ENCODE measurements around the gene CHD6.
"Not testable (repeated sequence)": the region's sequence is repeated elsewhere in the genome, so short reads cannot be mapped to it uniquely, and the experiment has no call there.

CHD6 gene

DNA sequence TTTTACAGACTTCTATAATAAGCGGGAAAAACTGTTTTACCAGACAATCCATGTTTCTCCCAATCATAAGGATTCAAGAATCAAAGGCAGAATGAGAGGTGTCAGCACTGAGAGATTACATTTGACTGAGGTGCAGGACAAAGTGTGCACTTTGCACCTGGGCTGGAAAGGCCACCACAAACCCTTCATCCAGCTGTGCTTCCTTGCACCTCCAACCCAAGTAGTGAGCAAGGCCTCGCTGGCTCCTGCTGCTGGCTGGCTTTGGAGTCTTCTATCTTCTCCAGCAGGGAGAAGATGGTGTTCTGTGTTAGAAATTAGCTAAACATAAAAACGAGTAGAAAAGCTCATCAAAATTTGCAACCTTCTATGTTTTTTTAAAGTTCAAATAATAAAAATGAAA, 77.7 kb downstream of the CHD6 start:
- DNase-seq (ENCODE audit: low read depth, low spot score) = no peak

DNA sequence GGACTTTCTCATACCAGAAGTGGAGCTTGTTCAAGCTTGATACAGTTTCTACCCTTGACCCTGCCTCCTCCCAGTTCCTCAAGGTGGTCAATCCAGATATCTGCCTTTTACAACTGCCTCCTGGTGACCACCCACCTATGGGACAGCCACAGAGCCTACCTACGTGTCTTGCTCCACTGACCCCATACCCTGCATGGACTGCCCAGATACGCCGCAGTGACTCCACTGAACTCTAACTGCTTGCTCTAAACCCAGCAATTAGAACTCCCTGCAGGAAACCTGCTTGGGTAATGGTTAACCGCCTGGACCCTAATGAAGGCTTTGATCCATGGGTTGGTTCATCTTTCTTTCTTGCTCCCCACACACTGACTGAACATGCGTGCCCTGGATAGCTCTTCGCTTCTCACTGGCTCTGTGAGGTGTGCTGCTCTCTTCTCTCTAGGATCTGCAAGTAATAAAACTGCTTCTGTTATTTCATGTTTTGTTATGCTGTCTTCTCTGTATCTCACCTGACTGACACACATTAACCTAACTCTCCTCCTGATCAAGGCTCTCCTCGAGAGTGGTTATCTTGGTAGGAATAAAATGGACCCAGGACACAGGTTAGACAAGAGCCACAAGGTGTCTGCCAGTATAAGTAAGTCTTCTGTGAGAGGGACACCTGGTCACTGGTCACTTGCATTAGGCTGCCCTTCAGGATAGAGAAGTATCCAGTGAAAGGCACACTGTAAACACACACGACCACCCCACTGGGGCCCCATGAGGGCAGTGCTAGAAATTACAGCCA, 79.2 kb downstream of the CHD6 start:
- DNase-seq (ENCODE audit: low read depth, low spot score) = no peak

GRCh38 chr20:41537865-41538264, 80.3 kb downstream of the CHD6 start:
- DNase-seq (ENCODE audit: low read depth, low spot score) = no peak

GRCh38 chr20:41535551-41535950, 82.6 kb downstream of the CHD6 start:
- DNase-seq (ENCODE audit: low read depth, low spot score) = not testable (repeated sequence)

- no peak for DNase-seq (ENCODE audit: low read depth, low spot score)
Measured at GRCh38 chr20:41534842-41535241, 83.3 kb downstream of the CHD6 start.

DNA sequence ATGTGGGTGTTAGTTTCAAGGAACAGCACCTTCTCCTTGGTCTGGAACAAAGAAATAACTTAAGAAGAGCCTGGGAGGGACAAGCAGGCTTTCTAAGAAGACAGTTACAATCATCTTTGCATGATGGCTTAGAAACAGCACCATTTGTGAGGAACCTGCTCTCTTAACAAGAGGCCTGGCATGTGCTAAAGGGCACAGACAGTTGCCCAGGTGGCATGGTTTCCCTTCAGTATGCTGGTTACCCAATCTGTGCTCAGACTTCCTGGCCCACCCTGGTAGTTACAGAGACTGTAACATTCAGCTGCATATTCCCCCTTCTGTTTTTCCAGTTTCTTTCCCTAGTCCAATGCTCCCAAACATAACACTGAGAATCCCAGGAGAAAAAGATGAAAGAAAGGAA, 84.0 kb downstream of the CHD6 start:
- no peak for DNase-seq (ENCODE audit: low read depth, low spot score)

DNA sequence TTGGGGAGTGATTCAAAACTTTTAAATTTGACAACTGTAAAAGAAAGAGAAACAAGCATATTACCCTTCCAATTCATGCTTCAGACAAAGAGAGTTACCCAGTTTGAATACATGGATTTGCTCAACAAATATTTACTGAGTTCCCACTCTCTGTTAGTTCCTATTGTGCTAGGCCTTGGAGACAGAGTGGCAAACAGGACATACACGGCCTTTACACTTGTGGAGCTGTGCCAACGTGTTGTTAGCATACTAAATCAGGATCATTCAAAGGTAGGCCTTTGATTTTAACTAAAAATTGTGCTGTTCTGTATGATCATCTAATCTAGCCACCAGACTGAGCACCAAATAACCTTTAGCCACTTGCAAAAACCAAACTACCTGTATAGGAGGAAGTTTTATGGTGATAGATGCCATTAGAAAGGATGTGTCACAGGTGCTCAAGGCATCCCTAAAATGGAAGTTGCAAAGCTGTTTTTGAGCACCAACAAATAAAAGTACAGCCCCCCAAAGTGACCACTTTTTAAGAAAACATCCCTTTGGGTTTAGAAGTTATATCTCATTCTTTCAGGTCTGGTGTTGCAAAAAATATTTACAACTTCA, 84.5 kb downstream of the CHD6 start:
- no peak for DNase-seq (ENCODE audit: low read depth, low spot score)

DNA sequence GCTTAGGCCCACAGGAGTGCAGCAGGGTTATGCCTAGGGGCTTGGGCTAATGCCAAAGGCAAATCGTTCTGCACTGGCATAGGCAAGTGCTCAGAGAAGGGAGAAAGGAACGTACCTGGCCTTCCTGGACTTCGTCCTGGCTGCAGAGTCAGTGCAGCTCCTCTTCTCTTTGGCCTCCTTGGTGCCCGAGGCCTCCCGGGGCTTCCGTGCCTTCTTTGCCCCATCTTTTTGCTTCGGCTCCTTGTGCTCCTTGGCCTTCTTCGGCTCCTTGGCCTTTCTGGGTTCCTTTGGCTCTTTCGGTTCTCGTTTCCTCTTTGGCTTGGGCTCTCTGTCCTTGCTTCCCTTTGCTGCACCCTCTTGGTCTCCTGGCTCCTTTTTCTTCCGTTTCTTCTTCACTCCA, 85.2 kb downstream of the CHD6 start:
- DNase-seq (ENCODE audit: low read depth, low spot score) = no peak

DNA sequence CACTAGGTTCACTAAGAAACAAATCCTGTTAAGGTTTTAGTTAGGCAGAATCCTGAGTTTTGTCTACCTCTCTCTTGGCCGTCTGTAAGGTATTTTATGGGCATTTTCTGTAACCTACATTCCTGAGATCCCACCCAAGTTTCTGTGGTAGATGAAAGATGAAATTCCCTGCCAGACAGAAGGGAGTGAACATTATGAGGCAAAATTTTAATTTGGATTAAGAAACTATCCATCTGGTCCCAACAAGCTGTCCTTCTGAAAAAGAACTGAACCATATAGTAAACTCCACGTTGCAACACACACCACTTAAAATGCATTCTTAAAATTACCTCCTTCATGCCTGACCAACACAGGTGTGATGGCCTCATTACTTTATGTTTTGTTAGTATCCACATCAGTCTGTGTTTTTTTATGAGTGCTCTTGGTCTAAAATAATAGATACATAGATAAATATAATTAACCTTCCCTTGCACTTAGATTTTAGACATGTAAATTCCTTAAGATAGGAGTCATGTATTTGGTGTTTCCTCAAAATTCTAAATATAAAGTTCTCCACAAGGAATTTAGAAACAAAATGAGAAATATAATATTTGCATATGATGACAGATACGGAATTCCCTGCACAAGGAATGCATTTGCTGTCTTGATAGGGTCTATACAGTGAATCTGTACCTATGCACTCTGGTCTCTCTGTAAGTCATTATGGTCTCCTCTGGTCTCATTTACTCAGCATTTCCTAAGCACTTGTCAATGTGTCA, 86.5 kb downstream of the CHD6 start:
- no peak for DNase-seq (ENCODE audit: low read depth, low spot score)

DNA sequence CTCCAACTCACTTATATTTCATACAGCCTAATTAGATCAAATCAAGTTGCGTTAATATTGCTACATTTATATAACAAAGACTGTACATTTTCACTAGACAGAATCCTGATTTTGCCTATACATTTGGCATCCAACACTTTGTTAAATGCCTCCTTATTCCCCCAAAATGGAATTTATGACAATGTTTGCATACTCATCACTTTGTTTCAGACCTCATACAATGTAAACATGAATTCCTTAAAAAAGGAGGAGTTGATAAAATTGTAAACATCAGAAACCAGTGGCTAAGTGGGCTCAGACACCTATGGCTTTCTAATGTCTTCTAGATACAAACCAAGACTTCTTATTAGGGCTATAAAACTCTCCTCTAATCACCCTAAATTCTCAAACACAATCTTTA, 87.3 kb downstream of the CHD6 start:
- DNase-seq (ENCODE audit: low read depth, low spot score) = no peak

DNA sequence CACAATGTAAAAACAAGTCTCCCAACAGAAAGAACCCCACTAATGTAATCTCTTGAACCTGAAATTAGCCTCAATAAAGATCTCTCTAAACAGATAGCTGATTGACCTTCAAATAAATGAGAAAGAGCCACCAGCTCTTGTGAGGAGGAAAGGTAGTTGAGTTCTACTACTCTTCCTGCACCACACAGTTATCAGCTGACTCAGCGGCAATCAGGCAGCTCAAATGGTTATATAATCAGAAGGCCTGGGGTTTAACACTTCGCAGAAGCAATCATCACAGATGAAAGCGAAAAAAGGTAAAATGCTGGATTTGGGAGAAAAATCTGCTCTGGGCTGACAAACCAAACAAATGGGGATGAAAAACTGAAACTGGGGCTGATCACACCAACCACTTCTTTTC, 91.8 kb downstream of the CHD6 start:
- no peak for DNase-seq (ENCODE audit: low read depth, low spot score)

DNA sequence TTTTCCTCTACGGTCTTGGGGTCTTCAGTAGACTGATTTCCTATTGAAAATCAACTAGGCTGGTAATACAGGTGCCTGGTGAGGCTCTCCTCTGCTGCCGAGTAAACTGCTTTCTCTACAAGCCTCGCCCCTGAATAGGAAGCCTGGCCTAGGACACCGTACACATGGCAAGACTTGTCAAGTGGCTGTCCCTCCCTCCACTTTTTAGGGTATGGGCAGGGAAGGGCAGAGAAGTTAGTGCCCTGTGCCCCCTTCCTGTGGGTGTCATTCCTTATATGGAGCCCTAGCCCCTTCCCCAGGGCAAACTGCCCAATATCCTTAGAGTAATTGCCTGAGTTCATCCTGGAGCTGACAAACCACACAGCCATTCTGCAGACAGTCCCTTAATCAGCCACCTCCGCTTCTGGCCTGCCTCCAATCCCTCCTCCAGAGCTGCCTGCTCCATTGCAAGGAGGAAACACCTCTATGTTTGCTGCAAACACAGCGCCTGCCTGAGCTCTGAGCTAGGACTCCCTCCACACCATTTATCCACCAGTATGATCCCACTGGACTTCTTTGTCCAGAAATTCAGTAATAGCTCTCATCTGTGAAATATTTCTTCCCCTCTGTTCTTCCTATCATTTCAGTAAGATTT, 93.1 kb downstream of the CHD6 start:
- no peak for DNase-seq (ENCODE audit: low read depth, low spot score)

- DNase-seq (ENCODE audit: low read depth, low spot score) = no peak
Measured at GRCh38 chr20:41523857-41524256, 94.3 kb downstream of the CHD6 start.

DNA sequence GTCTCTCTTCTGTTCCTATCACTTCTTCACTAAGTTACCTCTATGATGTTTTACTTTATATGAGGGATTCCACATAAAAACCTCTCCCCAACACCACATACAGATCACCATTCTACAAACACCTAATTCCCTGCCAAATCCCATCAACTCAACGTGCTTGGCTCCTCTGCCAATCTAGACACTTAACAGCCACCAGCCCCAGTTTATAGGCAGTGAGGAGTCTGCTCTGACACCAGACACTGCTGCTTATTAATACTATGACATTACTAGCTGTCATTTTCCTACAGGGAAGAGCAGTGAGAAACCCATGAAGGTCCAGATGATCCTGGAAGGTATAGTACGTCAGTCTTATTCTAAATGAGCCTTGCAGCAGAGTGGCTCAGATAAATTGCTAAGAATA, 104.3 kb downstream of the CHD6 start:
- no peak for DNase-seq (ENCODE audit: low read depth, low spot score)

DNA sequence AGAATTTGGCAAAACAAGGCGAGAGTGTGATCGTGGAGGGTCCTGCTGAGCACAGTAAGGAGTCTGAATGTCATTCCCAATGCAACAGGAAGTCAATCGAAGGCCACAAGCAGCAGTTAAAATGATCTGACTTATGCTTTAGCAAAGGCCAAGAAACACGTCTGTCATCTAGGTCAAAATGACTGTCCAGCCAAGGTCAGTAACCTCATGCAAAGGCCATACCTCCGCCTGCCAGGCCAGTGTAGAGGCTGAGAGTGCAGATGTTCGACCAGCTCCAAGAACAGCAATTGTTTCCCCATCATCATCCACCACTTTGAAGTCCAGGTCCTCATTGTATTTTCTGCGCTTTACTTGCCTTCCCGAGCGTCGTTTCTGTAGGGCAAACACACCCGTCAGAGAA, 105.6 kb downstream of the CHD6 start:
- no peak for DNase-seq (ENCODE audit: low read depth, low spot score)

DNA sequence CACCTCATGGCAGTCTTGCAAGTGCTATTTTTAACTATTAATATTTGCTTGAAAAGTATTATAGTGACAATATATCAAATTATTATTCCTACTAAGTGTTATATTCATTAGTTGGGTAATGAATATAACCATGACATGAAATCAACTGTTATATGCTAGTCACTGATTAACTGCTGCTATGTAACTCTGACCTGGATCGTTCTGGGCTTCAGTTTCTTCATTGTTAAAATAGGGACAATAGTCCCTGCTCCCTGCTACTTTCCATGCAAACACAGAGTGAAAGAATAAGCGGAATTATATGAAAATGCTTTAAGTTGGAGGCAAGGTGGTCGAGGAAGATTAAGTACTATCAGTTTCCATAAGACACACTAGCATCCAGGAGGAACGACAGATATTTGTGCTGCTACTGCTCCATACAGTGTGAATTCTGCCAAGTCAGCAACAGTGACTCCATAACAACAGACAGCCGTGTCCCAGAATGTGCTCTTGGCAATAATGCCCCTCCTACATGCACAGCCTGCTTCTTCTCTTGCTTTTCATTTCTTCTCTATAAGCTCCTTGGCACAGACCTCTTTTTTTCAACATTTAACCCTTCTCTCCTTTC, 107.2 kb downstream of the CHD6 start:
- DNase-seq (ENCODE audit: low read depth, low spot score) = no peak

DNA sequence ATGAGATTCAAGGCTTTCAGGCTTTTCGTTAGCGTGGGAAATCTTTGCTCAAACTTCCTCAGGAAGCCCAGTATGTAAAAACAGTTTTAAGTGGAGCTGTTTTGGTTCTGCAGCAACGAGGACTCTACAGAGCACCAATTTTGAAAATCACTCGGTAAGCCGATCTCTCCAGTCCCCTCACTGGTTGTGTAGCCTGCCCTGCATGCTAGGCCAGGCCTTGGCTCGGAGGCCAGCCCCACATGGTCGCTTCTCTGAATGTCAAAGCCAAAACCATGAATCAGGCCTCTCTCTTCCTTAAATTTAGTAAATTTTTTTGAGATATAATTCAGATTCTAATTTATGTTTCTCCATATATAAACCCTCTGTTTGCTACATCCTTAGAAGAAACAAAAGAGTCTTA, 108.0 kb downstream of the CHD6 start:
- no peak for DNase-seq (ENCODE audit: low read depth, low spot score)

- DNase-seq (ENCODE audit: low read depth, low spot score) = no peak
Measured at GRCh38 chr20:41509316-41510200, 108.6 kb downstream of the CHD6 start.

GRCh38 chr20:41508335-41508734, 109.8 kb downstream of the CHD6 start:
- no peak for DNase-seq (ENCODE audit: low read depth, low spot score)

GRCh38 chr20:41507851-41508250, 110.3 kb downstream of the CHD6 start:
- no peak for DNase-seq (ENCODE audit: low read depth, low spot score)

- DNase-seq (ENCODE audit: low read depth, low spot score) = no peak
Measured at GRCh38 chr20:41507436-41507835, 110.7 kb downstream of the CHD6 start.

Data from activated naive CD8-positive, alpha-beta T cell treated with anti-CD3 and anti-CD28 coated beads, Interleukin-2, amount 50 U/mL, for 16 hours (primary cell).